HTERT RPE-1 (cell line): ENCODE measurements around the gene MIER3.

ENCODE experiments used
- in situ Hi-C: fragments of 300-500 bp; cut with MboI; formaldehyde crosslinking; loops from 4 replicates; pipeline ENCODE4 v1.14.3; 2020; ENCODE audit warnings: low sequenced_read_pairs

MIER3 gene

DNA sequence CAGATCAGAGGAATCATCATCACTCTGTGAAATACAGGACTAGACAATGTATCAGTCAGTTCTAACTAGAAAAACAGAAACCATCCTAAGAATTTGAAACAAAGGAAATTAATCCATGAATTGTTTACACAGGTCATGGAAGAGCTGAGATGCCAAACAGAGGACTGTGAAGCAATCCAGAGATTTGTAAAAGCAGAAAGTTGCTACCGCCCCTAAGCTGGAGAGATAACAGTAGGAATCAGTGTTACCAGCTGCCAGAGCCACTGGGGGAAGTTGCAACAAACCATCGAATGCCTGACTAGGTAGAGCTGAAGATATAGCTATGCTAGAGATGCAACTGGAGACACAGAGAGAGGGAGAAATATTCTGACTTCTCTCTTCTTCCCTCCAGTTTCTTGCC, 10.4 kb upstream of the MIER3 start:
- in situ Hi-C loops = no loop called here

- in situ Hi-C loops = no loop called here
These were observed 9.8 kb upstream of the MIER3 start for GRCh38 chr5:56961746-56962145.

- in situ Hi-C loops = no loop called here
These were observed 7.4 kb upstream of the MIER3 start for GRCh38 chr5:56959326-56959725.

GRCh38 chr5:56958595-56958994, 6.7 kb upstream of the MIER3 start:
- in situ Hi-C loops = no loop called here

DNA sequence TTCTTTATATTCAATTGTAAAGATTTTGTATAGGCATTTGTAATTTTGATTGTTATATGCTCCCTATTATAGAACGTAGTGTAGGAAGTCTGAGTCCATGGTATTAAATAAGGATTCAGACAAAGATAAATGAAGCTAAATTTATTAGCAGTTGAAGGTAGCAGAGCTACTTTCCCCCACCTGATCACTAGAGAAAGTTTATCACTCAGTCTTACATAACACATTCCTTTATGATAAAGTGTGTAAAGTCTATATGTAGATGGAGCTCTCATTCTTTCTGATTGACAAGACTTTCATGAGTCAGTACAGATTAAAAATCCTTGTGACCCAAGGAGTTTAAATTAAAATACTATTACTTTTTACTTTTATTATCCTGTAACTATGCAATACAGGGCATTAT, 2.3 kb upstream of the MIER3 start:
- in situ Hi-C loops = no loop called here

DNA sequence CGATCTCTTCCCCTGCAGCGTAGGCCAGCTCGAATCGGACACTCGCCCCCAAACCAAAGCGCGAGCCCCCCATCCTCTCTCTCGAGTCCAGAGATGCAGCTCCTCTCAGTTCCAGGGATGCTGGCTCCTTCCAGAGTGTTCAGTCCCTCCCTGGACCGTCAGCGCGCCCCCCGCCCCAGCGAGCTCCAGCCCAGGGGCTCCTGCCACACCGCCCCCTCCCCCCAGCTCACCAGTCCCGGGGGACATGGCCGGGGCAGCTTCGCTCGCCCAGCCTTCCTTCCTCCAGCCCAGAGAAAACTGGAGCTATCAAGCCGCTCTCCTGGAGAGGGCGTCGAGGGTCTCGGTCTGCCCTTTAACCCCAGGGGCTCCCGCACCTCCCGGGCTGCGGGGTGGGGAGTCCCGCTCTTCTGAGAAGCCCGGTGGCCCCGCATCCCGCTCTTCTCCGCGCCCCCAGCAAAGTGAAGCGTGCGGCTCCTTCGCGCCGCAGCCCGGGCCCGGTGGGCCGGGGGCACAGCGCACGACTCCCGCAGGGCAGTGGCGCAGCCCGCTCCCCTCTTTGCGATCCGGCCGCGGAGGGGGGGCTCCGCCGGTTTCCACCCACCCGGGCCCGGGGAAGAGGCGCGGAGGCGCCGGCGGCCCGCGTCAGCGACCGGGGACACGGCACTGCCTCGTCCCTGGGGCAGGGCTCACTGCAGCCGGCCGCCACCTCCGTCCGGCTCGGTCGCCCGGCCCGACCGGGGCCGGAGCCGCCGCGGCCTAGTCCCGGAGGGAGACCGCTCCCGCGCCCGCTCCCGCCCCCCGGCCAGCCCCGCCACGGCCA, 587 bp downstream of the MIER3 start:
- in situ Hi-C loops = no loop called here

DNA sequence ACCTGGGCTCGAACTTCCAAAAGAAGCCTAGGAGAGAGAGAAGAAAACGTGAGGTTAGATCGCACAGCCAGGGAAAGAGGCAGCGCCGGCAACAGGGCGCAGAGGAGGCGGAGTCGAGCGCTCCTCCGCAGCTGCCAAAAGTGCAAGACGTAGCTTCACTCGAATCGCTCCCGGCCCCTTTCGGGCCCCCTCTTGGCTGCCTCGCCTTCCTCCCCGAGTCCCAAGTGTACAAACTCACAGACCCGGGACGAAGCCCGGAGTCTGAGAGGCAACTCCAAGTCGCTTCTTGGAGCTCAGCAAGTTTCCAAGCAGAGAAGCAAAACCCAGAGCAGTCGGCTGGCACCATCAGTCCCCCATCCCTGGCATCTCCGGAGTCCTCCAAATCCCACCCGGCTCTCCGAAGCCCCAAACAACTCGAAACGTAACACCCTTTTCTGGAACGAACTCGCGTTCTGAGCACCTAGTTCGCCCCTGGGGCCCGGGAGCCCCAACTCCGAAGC, 1.2 kb downstream of the MIER3 start:
- in situ Hi-C loops = no loop called here

- in situ Hi-C loops = no loop called here
These were observed 4.9 kb downstream of the MIER3 start for GRCh38 chr5:56947052-56947451.

GRCh38 chr5:56941981-56942380, 9.9 kb downstream of the MIER3 start:
- in situ Hi-C loops = no loop called here

DNA sequence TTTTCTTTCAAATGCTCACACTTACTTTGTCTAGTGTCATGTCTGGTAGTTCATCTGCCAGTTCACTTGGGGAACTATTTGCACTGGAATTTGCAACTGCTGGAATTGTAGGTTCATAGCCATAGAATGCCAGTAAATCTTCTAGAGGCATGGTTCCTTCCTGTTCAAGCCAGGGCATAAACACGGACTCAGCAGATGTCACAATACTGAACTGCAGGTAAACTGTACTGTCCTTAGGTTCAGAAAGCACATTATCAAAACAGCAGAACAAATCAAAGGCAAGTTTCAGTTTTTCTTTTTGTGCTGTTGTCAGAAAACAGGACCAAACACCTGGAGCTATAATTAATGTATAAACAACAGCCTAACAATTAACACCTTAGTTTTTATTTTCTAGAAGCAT, 13.1 kb downstream of the MIER3 start:
- in situ Hi-C loops = no loop called here

DNA sequence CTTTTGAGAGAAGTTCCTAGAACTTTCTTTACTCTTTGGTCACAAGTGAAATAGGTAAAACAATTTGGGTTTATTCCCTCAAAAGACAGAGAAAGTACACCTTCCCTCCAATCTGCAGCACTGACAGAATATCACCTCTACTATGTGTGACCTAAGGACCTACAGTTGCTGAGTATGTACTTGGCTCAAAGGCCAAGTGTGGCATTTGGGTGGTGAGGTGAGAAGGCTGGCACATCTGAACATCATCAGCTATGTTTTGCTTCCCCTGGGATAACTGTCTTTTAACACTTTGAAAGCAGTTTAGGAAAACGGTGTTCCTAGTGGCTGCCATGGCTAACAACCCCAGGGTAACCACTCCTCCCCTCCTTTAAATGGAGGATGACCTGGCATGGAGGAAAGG, 17.6 kb downstream of the MIER3 start:
- in situ Hi-C loops = no loop called here

GRCh38 chr5:56922922-56923321, 29.0 kb downstream of the MIER3 start:
- in situ Hi-C loops = no loop called here

DNA sequence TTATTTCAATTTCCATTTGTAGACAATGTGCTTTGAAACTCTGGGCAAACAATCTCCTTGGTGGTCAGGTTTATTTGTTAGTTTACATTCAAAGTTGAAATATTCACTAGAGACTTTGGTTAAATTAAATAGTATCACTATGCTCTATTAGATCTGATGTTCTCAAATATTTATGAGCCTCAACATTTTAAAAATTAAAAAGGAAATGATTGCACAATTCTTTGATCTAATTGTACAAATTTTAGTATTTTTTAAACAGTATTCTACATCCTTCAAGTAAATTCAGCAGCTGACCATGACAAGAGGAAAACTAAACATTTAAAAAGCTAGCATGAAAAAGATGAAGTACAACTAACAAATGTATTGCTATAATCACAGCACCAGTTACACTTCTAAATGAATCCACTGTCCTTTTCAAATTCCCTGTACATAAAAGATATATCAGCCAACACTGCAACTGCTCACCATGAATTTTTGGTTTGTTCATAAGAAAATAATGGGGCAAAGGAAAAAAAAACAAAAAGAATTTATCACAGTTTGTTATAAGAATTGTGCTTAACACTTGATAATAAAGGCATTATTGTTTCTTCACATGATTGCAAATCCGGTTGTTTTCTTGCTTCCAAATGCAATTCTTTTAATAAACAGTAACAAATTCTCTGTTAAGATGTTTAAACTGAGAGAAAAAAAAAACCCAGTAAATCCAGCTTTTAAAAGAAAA, 31.8 kb downstream of the MIER3 start:
- in situ Hi-C loops = no loop called here

DNA sequence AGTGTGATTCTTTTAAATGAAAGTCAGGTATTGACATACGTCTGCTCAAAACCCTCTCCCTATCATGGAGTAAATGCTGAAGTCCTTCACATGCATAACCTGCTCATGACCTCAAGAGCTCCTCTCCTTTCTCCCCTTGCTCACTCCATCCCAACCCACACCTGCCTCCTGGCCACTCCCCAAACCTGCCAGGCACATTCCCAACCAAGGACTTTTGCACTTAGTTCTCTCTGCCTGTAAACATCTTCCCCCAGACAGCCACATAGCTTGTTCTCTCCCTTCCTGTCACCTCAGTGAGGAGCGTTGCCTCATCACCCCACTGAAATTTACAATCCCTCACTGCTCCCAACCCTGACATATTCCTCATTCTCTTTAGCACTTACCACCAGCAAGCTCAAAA, 33.9 kb downstream of the MIER3 start:
- in situ Hi-C loops = no loop called here

DNA sequence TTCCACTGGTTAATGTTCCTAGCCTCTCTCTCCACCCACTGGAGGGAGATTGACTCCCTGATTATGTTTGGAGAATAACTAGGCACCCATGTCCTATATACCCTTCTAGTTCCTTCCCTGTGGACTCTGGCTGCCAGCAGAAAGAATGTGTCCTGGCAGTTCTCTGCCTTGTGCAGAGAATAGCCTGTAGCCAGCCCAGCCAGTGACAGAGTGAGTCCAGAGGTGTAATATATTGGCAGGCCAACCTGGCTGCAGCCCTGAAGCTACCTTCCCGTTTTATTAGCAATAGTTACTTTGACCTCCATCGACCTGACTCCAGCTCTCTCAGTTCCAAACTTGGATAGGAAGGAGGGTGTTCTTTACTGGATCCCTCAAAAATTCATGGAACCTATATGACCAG, 34.4 kb downstream of the MIER3 start:
- in situ Hi-C loops = no loop called here

DNA sequence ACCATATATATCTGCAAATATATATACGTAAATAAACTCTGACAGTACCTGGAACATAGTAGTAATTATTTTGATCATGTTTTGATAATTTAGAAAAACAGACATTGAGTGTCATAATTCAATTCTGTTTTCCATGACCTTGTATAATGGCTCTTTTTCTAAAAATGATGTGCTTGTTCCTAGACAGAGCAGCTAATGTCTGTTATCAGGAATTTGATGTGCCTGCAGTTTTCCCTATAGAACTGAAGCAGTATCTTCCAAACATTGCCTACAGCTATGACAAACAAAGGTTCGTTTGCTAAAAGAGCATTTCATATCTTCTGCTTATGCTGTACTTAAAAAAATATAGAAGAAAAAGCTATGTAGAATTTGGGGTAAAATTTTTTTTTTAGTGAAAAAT, 37.2 kb downstream of the MIER3 start:
- in situ Hi-C loops = no loop called here

DNA sequence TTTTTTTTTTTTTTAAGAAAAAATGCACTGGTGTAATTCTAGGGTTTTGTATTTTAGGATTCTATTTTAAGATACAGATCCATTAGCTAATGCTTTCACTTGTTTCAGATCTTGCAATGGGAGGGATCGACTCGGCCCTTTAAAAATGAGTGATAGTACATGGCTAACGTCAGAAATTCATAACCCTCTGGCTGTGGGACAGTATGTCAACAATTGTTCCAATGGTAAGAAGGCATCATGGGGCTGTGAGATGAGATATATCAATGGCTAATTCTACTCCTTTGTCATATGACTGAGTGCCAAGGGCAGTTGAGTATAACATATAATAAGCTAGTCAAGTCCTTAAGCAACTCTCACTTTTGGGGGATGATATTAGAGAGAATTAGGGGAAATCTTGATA, 38.2 kb downstream of the MIER3 start:
- in situ Hi-C loops = no loop called here

DNA sequence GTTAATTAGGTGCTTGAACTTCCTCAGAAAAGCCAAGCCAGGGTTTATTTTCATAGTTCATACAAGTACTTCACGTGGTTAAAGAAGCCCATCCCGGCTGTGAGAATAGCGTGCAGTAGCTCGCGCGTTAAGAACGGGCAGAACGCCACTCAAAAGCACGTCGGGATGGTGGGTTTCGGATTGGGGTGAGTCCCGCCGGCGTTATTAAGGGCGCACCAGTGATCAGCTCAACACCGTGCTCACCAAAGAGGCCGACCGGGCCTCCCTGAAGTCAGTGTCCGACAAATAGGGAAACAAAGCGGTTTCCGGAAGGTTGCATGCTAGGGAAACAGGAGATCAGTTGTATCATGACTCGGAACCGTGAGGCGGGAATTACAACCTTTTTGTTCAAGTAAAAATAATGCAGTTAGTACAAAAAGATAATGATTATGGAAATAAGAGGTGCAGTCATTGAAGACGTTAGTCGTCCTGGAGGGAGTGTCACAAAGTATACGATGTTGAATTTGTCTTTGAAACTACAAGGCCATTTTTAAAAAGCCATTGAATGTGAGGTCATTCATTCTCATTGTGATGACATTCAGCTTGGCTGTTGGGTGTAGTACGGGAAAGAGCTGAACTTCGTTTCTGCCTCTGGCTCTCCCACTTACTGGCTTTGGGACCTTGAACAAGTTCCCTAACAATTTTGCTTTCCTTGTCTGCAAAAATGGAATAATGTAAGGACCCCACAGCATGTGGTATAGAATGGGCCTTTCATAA, 41.5 kb downstream of the MIER3 start:
- in situ Hi-C loops = no loop called here

GRCh38 chr5:56909294-56910209, 42.4 kb downstream of the MIER3 start, which contains the start of gene SETD9:
Gene SETD9, plus strand, starts transcription at chr5:56909596. Its CDS starts 50 bp downstream, at chr5:56909646.
- in situ Hi-C loops = no loop called here

GRCh38 chr5:56908942-56909293, 43.0 kb downstream of the MIER3 start:
- in situ Hi-C loops = no loop called here
